ENCODE results near the gene SUPT3H.
"Not testable (repeated sequence)": the region's sequence is repeated elsewhere in the genome, so short reads cannot be mapped to it uniquely, and the experiment has no call there.

SUPT3H gene

GRCh38 chr6:44949596-44950201, 428.0 kb downstream of the SUPT3H start:
- DNase-seq (ENCODE audit: low spot score): no peak

- no peak for DNase-seq (ENCODE audit: low spot score)
These were observed 434.2 kb downstream of the SUPT3H start for GRCh38 chr6:44943541-44943940.

GRCh38 chr6:44942798-44943197, 434.9 kb downstream of the SUPT3H start:
- no peak for DNase-seq (ENCODE audit: low spot score)

- no peak for DNase-seq (ENCODE audit: low spot score)
These were observed 435.5 kb downstream of the SUPT3H start for GRCh38 chr6:44942201-44942600.

GRCh38 chr6:44940367-44940766, 437.4 kb downstream of the SUPT3H start:
- no peak for DNase-seq (ENCODE audit: low spot score)

- no peak for DNase-seq (ENCODE audit: low spot score)
These were observed 441.9 kb downstream of the SUPT3H start for GRCh38 chr6:44935693-44936300.

GRCh38 chr6:44933108-44933507, 444.6 kb downstream of the SUPT3H start:
- no peak for DNase-seq (ENCODE audit: low spot score)

- DNase-seq (ENCODE audit: low spot score): no peak
These were observed 445.1 kb downstream of the SUPT3H start for GRCh38 chr6:44932651-44933091.

- DNase-seq (ENCODE audit: low spot score): no peak
These were observed 446.3 kb downstream of the SUPT3H start for GRCh38 chr6:44931385-44931784.

GRCh38 chr6:44926556-44926955, 451.2 kb downstream of the SUPT3H start:
- DNase-seq (ENCODE audit: low spot score): peak; percentile 31

GRCh38 chr6:44925100-44925739, 452.5 kb downstream of the SUPT3H start:
- DNase-seq (ENCODE audit: low spot score): no peak

- no peak for DNase-seq (ENCODE audit: low spot score)
These were observed 454.3 kb downstream of the SUPT3H start for GRCh38 chr6:44923444-44923843.

GRCh38 chr6:44921798-44922197, 455.9 kb downstream of the SUPT3H start:
- DNase-seq (ENCODE audit: low spot score): no peak

- DNase-seq (ENCODE audit: low spot score): no peak
These were observed 456.7 kb downstream of the SUPT3H start for GRCh38 chr6:44920952-44921491.

GRCh38 chr6:44918671-44919296, 458.9 kb downstream of the SUPT3H start:
- DNase-seq (ENCODE audit: low spot score): no peak

- no peak for DNase-seq (ENCODE audit: low spot score)
These were observed 460.3 kb downstream of the SUPT3H start for GRCh38 chr6:44917430-44917829.

- no peak for DNase-seq (ENCODE audit: low spot score)
These were observed 462.6 kb downstream of the SUPT3H start for GRCh38 chr6:44915111-44915510.

- no peak for DNase-seq (ENCODE audit: low spot score)
These were observed 463.6 kb downstream of the SUPT3H start for GRCh38 chr6:44914141-44914540.

GRCh38 chr6:44906761-44907160, 471.0 kb downstream of the SUPT3H start:
- DNase-seq (ENCODE audit: low spot score): no peak

GRCh38 chr6:44900358-44900757, 477.4 kb downstream of the SUPT3H start:
- DNase-seq (ENCODE audit: low spot score): not testable (repeated sequence)

- DNase-seq (ENCODE audit: low spot score): no peak
These were observed 479.3 kb downstream of the SUPT3H start for GRCh38 chr6:44898296-44898930.

- DNase-seq (ENCODE audit: low spot score): no peak
These were observed 480.4 kb downstream of the SUPT3H start for GRCh38 chr6:44897316-44897715.
